ENCODE data around the gene PRR27.

- no peak for TF ChIP-seq CTCF (IDR thresholded peaks at IDR 0.05; ENCODE audit: low read depth, low read length, missing input control)
- no peak for TF ChIP-seq GABPA (IDR thresholded peaks at IDR 0.05 in 1 of 2, conservative IDR thresholded peaks at IDR 0.05 in 1 of 2)
- TF ChIP-seq REST (IDR thresholded peaks at IDR 0.05), result no peak
Measured at GRCh38 chr4:70120323-70120722, 33.7 kb upstream of the PRR27 start.
